Sigmoid colon (tissue), 7 donors: ENCODE data around the gene MZT2A. TPM values are rescaled to one million over a fixed set of nuclear protein-coding genes. Genes with fewer than 3 reads are reported as not detected.
"Not testable (repeated sequence)": the region's sequence is repeated elsewhere in the genome, so short reads cannot be mapped to it uniquely, and the experiment has no call there.

Experiments
- DNase-seq: peaks from one replicate; pipeline ENCODE4 v3.0.0-alpha.2; 2019
- H3K27ac ChIP-seq, 4 donors: fragments of 200-600 bp; sonication (generic); one replicate each; pipeline ENCODE4 v1.5.1; 2016 to 2019; ENCODE audit warnings: mild to moderate bottlenecking in 1 of 4
- H3K27me3 ChIP-seq, 3 donors: fragments of 200-600 bp; sonication (generic); one replicate each; pipeline ENCODE4 v1.5.1; 2019; ENCODE audit warnings: mild to moderate bottlenecking in 1 of 3
- H3K36me3 ChIP-seq, 4 donors: fragments of 200-600 bp; sonication (generic); one replicate each; pipeline ENCODE4 v1.5.1; 2016 to 2019
- H3K4me1 ChIP-seq, 4 donors: fragments of 200-600 bp; sonication (generic); one replicate each; pipeline ENCODE4 v1.5.1; 2017 to 2019
- H3K4me3 ChIP-seq, 4 donors: fragments of 200-600 bp; sonication (generic); one replicate each; pipeline ENCODE4 v1.5.1; 2017 to 2019; ENCODE audit warnings: mild to moderate bottlenecking in 2 of 4, moderate library complexity in 1 of 4
- H3K9me3 ChIP-seq, 4 donors: fragments of 200-600 bp in 3 of 4; sonication (generic) in 3 of 4; one replicate each; pipeline versions ENCODE4 v1.5.1 to v1.6.1; 2013 to 2019
- CTCF ChIP-seq, 4 experiments: fragments of 450-650 bp in 3 of 4; fragments of 200-600 bp in 1 of 4; IDR thresholded peaks; one replicate each; pipeline ENCODE4 v1.5.1; 2016 to 2019; ENCODE audit warnings: antibody characterized with exemption in 4 of 4, mild to moderate bottlenecking in 3 of 4, moderate library complexity in 2 of 4
- EP300 ChIP-seq, 4 donors: sonication (generic); formaldehyde crosslinking; IDR thresholded peaks; one replicate each; pipeline ENCODE4 v1.6.1; 2017; ENCODE audit warnings: antibody characterized with exemption in 4 of 4
- POLR2A ChIP-seq, 2 donors: fragments of 450-650 bp; IDR thresholded peaks; one replicate each; pipeline ENCODE4 v1.6.1; 2016; ENCODE audit warnings: antibody characterized with exemption in 2 of 2, mild to moderate bottlenecking in 2 of 2, moderate library complexity in 2 of 2
- POLR2AphosphoS5 ChIP-seq, 4 donors: sonication (generic); formaldehyde crosslinking; IDR thresholded peaks; one replicate each; pipeline ENCODE4 v1.6.1; 2017; ENCODE audit warnings: antibody characterized with exemption in 4 of 4
- WGBS, 2 donors: extraction: QIAGEN DNeasy Blood & Tissue Kit; methylation state at CpG; one replicate each; pipeline ENCODE4 v1.1.7; 2013; 5-methylcytosine and 5-hydroxymethylcytosine counted together
- intact Hi-C: fragments of 100-400 bp; cut with DNase I; formaldehyde crosslinking; loops from one replicate; pipeline ENCODE4 v1.15.1; 2023
- polyA plus RNA-seq, 3 donors: library from polyadenylated mRNA; stranded (reverse); fragments of 200-250 nt; gene quantifications; one replicate each; pipeline ENCODE4 v1.2.3, GENCODE V29; 2013
- total RNA-seq, 4 donors: library from RNA; depleted of rRNA; stranded (reverse); fragments of >200 nt; gene quantifications; one replicate each; pipeline ENCODE4 v1.1.0, GENCODE V29; 2016
- donor health status: healthy with polysubstance abuse.
- donor health status: Bipolar disorder and iron deficiency.
- donor health status: healthy.

Gene MZT2A
- total and polyA plus RNA-seq, 7 donors: 69.7 to 166 (median 79.4) TPM

GRCh38 chr2:131520526-131520925 is 28.3 kb upstream of the MZT2A start:
- Histone ChIP-seq H3K27ac (no peak overlapping the region), H3K4me1 (no peaks in the 10 kb centered on the region), H3K27me3 (no peaks in the 10 kb centered on the region), H3K4me3 (no peak overlapping the region), H3K36me3 (peaks cover 0 to 36% (median 15%) of the 10 kb centered on the region in 4 donors), H3K9me3 (no peaks in the 10 kb centered on the region)
- DNase-seq: peak; percentile 61
- intact Hi-C loops: no loop called here
- WGBS, 2 donors: 94 to 95% methylated on average over 10 of the region's 10 CpGs
- TF ChIP-seq POLR2AphosphoS5 (IDR thresholded peaks at IDR 0.05) (no peak), EP300 (IDR thresholded peaks at IDR 0.05) (no peak), CTCF (IDR thresholded peaks at IDR 0.05) (no peak), POLR2A (IDR thresholded peaks at IDR 0.05) (no peak)

GRCh38 chr2:131519871-131520470 is 27.8 kb upstream of the MZT2A start:
- peaks cover 0 to 36% (median 15%) of the 10 kb centered on the region in 4 donors for H3K36me3 ChIP-seq
- H3K9me3 ChIP-seq, H3K4me1 ChIP-seq, H3K27me3 ChIP-seq, intact Hi-C loops, H3K4me3 ChIP-seq, H3K27ac ChIP-seq: not testable (repeated sequence)
- 85 to 86% methylated on average over 24 of the region's 24 CpGs for WGBS, 2 donors
- peak; percentile 60 for DNase-seq

GRCh38 chr2:131519466-131519865 is 27.3 kb upstream of the MZT2A start:
- Histone ChIP-seq H3K4me3 (no peak overlapping the region), H3K27ac (no peak overlapping the region), H3K36me3 (peaks cover 0 to 36% (median 15%) of the 10 kb centered on the region in 4 donors), H3K4me1 (no peaks in the 10 kb centered on the region), H3K27me3 (no peaks in the 10 kb centered on the region), H3K9me3 (no peaks in the 10 kb centered on the region)
- intact Hi-C loops: no loop called here
- no peak for TF ChIP-seq POLR2AphosphoS5 (IDR thresholded peaks at IDR 0.05)
- TF ChIP-seq EP300 (IDR thresholded peaks at IDR 0.05): no peak
- no peak for TF ChIP-seq CTCF (IDR thresholded peaks at IDR 0.05)
- no peak for TF ChIP-seq POLR2A (IDR thresholded peaks at IDR 0.05)
- DNase-seq: peak; percentile 58
- WGBS, 2 donors: 94 to 97% methylated on average over 15 of the region's 15 CpGs

GRCh38 chr2:131518531-131518930 is 26.3 kb upstream of the MZT2A start:
- H3K27me3 ChIP-seq, intact Hi-C loops, H3K4me1 ChIP-seq, H3K9me3 ChIP-seq, H3K4me3 ChIP-seq, H3K27ac ChIP-seq: not testable (repeated sequence)
- WGBS, 2 donors: 95 to 98% methylated on average over 10 to 11 of the region's 11 CpGs
- H3K36me3 ChIP-seq: peaks cover 0 to 45% (median 15%) of the 10 kb centered on the region in 4 donors
- DNase-seq: peak; percentile 17

- H3K4me3 ChIP-seq, H3K27ac ChIP-seq, H3K9me3 ChIP-seq, H3K27me3 ChIP-seq, intact Hi-C loops, H3K4me1 ChIP-seq: not testable (repeated sequence)
- WGBS, 2 donors: 86 to 93% methylated on average over 16 of the region's 16 CpGs
- H3K36me3 ChIP-seq: peaks cover 0 to 50% (median 15%) of the 10 kb centered on the region in 4 donors
- DNase-seq: peak; percentile 49
These were observed 25.7 kb upstream of the MZT2A start for GRCh38 chr2:131517856-131518255.

- no peak overlapping the region for H3K27ac ChIP-seq
- no peak overlapping the region for H3K4me3 ChIP-seq
- H3K4me1 ChIP-seq: no peaks in the 10 kb centered on the region
- peak; percentile 59 for DNase-seq
- WGBS, 2 donors: 96 to 97% methylated on average over 17 of the region's 17 CpGs
- TF ChIP-seq EP300 (IDR thresholded peaks at IDR 0.05) (no peak), POLR2AphosphoS5 (IDR thresholded peaks at IDR 0.05) (no peak)
- H3K27me3 ChIP-seq: no peaks in the 10 kb centered on the region
- peaks cover 0 to 50% (median 15%) of the 10 kb centered on the region in 4 donors for H3K36me3 ChIP-seq
- intact Hi-C loops: no loop called here
- no peaks in the 10 kb centered on the region for H3K9me3 ChIP-seq
These were observed 25.1 kb upstream of the MZT2A start for GRCh38 chr2:131517106-131517831.

GRCh38 chr2:131516621-131517020 is 24.4 kb upstream of the MZT2A start:
- H3K4me3 ChIP-seq, H3K27ac ChIP-seq, H3K27me3 ChIP-seq, H3K9me3 ChIP-seq, H3K4me1 ChIP-seq, intact Hi-C loops: not testable (repeated sequence)
- H3K36me3 ChIP-seq: peaks cover 0 to 55% (median 15%) of the 10 kb centered on the region in 4 donors
- peak; percentile 67 for DNase-seq
- WGBS, 2 donors: 80 to 82% methylated on average over 11 of the region's 11 CpGs
